Measurements from ENCODE around the gene CDC14A.
"Not testable (repeated sequence)": the region's sequence is repeated elsewhere in the genome, so short reads cannot be mapped to it uniquely, and the experiment has no call there.

The CDC14A gene, protein sequence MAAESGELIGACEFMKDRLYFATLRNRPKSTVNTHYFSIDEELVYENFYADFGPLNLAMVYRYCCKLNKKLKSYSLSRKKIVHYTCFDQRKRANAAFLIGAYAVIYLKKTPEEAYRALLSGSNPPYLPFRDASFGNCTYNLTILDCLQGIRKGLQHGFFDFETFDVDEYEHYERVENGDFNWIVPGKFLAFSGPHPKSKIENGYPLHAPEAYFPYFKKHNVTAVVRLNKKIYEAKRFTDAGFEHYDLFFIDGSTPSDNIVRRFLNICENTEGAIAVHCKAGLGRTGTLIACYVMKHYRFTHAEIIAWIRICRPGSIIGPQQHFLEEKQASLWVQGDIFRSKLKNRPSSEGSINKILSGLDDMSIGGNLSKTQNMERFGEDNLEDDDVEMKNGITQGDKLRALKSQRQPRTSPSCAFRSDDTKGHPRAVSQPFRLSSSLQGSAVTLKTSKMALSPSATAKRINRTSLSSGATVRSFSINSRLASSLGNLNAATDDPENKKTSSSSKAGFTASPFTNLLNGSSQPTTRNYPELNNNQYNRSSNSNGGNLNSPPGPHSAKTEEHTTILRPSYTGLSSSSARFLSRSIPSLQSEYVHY

GRCh38 chr1:100352267-100353070 is at the start of gene CDC14A:
TSS of gene CDC14A (plus strand) at chr1:100352506. CDS start at chr1:100352955, 449 bp downstream.
- peak; percentile 97 for DNase-seq

GRCh38 chr1:100302739-100303138 is 49.6 kb upstream of the CDC14A start:
- no peak for DNase-seq

DNA sequence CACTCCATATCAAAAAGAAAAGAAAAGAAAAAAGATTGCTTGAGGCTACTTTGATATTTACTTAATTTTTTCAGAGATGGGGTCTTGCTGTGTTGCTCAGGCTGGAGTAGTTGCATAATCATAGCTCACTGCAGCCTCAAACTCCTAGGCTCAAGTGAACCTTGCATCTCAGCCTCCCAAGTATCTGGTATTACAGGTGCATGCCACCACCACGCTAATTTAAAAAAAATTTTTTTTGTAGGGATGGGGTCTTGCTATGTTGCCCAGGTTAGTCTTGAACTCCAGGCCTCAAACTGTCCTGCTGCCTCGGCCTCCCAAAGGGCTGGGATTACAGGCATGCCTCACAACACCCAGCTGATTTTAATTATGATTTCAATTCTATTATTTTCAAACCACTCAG is 48.1 kb upstream of the CDC14A start:
- DNase-seq: no peak

DNA sequence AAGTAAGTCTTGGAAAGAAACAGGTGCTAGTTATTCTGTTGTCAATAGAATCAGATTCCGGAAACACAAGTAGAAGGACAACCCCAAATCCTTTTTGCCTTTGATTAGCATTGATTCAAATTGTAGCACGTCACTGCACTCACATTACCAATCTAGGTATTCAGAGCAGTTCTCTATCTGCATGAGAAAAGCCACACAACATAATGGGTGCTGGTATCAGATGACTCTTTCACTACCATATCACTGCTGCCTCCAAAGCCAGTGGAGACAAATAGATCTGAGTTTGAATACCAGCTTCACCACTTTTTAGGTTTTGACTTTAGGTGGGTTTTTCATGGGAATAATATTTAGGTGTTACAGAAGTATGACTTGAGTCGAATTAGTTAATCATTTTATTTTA is 47.4 kb upstream of the CDC14A start:
- DNase-seq: no peak

DNA sequence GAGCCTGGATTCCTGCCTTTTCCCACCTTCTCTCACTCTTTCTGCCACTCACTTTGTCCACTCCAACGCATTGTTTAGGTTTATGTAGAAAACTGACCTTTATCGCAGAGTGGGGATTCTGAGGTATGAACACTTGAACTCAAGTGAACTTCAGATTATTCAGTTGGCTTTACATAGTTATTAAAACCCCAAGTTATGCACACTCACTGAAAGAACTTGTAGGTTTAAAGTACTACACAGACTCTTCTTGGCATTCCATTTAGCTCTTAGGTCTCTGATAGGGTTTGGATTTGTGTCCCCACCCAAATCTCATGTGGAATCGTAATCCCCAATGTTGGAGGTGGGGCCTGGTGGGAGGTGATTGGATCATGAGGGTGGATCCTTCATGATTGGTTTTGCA is 46.4 kb upstream of the CDC14A start:
- no peak for DNase-seq

DNA sequence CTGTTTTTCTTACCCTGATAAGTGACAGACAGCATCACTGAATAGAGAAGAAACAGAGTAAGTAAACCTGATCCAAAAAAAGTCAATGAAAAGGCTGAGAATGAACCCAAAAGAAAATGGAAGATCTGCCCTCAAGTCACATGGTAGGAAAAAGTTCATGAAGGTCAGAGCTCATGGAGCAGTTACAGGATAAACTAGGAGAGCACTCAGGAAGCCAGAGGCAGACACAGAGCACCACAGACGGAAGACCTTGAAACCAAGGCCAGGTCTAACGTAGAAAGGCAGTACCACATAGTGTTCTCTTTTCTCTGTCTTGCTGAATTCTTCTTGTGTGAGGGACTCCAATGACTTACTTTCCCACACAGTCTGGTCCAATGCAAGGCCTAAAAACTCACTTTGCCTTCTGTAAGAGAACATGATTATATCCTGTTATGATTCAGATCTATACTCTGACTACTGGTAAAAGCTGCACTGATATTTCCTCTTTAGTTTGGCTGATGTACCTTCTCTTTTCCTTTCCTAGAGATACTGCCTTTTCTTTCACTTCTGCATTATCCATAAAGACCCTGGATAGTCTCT is 45.5 kb upstream of the CDC14A start:
- no peak for DNase-seq

- DNase-seq: no peak
These were observed 43.5 kb upstream of the CDC14A start for GRCh38 chr1:100308777-100309176.

DNA sequence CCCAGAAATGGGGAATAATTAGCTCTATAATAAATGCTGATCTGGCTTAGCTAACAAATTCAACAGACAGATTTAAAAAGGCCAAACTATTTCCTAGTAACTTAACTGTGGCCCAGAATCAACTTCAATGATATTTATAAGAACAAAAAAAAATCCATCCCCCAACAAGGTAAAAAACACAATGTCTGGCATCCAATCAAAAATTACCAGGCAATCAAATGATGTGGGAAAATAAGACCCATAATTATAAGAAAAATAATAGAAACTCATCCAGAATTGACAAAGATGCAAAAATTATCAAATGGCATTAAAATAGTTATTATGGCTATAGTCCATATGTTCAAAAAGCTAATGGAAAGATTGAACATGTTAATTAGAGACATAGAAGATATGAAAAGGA is 42.4 kb upstream of the CDC14A start:
- no peak for DNase-seq

- DNase-seq: no peak
These were observed 38.9 kb upstream of the CDC14A start for GRCh38 chr1:100313382-100313781.

DNA sequence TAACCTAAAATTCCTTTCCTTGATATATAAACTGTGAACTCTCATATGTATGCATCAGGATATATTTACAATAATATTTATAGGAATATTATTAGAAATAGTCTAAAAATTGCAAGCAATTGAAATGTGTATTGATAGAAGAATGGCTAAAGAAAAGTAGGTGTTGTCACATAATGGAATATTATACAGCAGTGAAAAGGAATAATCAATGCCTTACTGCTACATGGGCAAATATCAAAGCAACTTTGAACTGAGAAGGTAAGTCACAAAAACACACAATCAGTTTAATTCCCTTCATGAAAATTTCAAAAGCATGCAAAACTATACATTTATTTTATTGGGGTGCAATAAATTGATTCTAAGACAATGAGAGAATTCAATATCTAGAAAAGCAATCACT is 35.7 kb upstream of the CDC14A start:
- DNase-seq: no peak

GRCh38 chr1:100320311-100321099 is 31.8 kb upstream of the CDC14A start:
- no peak for DNase-seq

GRCh38 chr1:100321100-100321493 is 31.2 kb upstream of the CDC14A start:
- no peak for DNase-seq

DNA sequence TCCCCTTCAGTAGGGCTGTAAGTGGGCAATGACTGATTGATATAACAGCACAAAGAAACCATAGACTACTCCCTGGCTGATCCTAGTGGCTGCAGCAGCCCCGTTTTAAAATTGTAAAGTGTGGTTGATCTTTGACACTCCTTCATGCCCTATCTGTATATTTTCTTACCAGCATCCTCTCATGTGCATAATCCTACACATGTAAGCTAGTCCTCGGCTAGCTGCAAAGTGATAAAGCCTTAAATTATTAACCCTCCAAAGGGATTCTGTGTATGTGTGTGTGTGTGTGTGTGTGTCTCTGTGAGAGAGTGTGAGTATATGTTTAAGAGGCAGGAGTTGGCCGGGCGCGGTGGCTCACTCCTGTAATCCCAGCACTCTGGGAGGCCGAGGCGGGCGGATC is 30.8 kb upstream of the CDC14A start:
- no peak for DNase-seq

DNA sequence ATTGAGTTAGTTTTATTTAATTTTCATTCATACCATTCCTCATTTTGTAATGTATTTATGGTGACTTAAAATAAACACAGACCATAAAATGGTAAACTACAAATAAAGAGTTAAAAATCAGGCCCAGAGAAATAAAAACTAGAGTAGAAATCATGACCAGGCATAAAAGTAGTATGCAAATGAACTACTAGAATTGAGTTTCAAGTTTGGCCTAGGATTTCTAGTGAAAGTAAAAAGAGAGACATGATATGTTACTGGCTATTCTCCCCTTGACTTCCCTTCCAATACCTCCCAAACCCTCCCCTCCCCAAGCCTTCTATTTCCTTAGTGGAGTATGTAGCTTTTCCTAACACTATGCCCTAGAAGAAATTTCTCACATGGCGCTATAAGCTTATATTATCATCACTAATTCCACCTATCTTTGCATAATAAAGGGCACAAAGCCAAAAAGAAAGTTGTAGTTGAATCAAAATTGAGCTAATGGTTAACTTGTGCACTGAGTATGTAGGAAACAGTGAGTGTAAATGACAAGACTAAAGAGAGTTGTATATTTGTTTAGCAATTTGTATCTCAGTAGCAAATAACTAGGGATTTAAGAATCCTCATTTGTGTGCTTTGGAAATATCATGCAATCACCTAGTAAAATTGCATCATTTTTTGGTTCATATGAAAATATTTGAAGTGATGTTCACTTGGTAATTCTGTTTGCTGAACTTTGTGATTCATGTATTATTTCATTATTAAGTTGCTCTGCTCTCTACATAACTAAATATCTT is 29.7 kb upstream of the CDC14A start:
- DNase-seq: no peak

DNA sequence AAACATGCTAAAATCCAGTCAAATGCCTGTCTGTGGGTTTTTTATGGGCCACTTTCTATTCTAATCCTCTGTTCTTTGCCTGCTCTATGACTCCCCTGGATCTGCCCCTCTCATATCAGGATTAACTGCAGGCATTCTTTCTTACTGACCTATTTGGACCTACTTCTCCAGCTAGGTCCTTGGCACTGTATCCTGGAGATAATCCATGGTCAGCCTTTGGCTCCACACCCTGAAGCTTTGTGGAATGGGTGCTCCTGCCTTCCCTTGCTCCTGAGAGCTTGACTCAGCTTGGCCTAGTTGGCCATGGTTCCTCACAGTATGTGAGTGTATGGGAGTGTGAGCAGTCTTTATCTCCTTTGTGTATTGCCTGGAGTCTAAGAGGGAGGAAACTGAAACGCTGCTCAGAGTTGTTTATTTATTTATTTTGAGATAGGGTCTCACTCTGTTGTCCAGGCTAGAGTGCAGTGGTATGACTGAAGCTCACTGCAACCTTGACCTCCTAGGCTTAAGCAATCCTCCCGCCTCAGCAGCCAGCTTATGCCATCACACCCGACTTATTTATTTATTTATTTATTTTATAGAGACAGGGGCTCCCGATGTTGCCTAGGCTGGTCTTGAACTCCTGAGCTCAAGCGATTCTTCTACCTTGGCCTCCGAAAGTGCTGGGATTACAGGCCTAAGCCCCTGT is 28.7 kb upstream of the CDC14A start:
- no peak for DNase-seq

- no peak for DNase-seq
These were observed 26.6 kb upstream of the CDC14A start for GRCh38 chr1:100325415-100326324.

DNA sequence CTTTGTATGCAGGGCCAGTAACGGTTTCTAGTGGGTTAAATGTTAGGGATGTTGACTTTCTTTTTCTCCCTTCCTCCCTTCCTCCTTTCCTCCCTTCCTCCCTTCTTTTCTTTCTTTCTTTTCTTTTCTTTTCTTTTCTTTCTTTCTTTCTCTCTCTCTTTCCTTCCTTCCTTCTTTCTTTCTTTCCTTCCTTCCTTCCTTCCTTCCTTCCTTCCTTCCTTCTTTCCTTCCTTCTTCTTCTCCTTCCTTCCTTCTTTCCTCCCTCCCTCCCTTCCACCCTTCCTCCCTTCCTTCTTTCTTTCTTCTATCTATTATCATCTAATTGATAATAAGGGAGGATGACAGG is 26.0 kb upstream of the CDC14A start:
- DNase-seq: not testable (repeated sequence)

DNA sequence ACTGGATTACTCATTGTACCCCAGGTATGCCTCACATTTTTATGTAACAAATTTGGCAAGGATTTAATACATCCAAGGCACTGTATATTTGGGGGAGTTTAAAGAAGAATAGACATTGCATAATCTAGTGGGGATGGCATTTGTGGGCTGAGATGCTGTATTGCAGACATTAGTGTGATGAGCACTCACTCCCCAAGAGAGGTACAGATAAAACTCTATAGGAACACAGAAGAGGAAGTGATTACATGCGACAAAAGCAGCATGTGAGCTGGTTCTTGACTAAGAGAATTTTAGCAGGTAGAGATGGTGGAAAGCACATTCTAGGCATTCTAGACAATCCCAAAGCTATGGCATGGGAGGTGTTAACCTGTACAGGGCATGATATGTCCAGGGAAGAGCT is 24.2 kb upstream of the CDC14A start:
- no peak for DNase-seq

GRCh38 chr1:100331146-100331545 is 21.2 kb upstream of the CDC14A start:
- not testable (repeated sequence) for DNase-seq

DNA sequence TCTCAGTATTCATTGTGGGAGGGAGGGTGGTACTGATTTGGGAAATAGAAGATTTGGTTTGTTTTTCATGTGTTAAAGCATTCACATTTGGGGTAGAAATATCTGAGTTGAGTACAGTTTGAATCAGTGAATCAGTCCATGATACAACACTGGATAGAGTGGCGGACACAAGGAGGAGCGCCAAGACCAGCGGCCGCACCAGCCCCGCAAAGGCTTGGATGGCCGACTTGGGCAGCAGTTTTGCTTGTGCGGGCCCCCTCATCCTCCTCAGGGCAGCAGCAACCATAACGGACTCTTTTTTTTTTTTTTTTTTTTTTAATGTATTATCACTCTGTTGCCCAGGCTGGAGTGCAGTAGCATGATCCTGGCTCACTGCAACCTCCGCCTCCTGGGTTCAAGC is 20.0 kb upstream of the CDC14A start:
- no peak for DNase-seq

Data from eye (tissue), 1 donor.